Endometrial microvascular endothelial cells (primary cell): Measurements from ENCODE around the gene DRD1. TPM values are rescaled to one million over a fixed set of nuclear protein-coding genes. Genes with fewer than 3 reads are reported as not detected.
"Not testable (repeated sequence)": the region's sequence is repeated elsewhere in the genome, so short reads cannot be mapped to it uniquely, and the experiment has no call there.

Experiments
- in situ Hi-C: cut with HindIII; loops from 2 replicates; pipeline ENCODE4 v1.10.0; 2017; ENCODE audit warnings: low sequenced_read_pairs, low pct_unique_long_range_greater_than_20kb; ENCODE audit errors: inconsistent ontology term
- total RNA-seq: library from RNA; depleted of rRNA; stranded (reverse); fragments of >200 nt; gene quantifications from one replicate; pipeline ENCODE4 v1.2.3, GENCODE V29; 2015; ENCODE audit errors: inconsistent ontology term

Gene DRD1
- total RNA-seq, 1 donor from 2014 or later, result not detected

DNA sequence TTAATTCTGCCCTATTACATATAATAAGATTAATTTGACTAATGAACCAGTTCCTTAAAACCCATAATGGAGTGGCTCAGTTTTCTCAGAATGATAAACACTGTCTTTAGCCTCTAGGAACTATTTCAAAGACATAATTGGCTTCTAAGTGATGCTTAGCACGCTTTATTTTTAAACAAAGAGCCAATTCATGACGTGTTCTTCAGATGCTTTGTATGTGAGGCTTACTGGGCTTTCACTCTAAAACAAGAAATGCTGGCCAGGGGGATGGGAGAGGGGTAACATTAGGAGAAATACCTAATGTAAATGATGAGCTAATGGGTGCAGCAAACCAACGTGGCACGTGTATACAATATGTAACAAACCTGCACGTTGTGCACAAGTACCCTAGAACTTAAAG is 26.8 kb upstream of the DRD1 start:
- in situ Hi-C loops, result no loop called here

DNA sequence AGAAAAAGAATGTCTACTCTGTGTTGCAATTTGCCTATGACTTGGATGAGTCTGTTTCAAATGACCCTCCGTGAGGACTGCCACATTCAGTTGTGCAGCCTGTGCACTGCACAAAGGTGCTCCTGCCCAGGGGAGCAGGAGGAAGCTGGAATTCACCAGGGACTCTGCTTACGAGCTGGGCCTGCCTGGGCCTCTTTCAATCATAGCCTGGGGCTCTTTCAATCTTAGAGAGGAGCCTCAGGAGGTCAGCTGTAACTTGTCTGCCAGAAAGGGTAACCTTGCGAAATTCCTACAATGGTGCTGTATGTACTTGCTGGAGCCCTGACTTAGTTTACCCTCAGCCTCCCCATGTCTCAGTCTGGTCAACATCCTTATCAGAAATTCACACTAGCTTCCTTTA is 25.9 kb upstream of the DRD1 start:
- in situ Hi-C loops, result no loop called here

DNA sequence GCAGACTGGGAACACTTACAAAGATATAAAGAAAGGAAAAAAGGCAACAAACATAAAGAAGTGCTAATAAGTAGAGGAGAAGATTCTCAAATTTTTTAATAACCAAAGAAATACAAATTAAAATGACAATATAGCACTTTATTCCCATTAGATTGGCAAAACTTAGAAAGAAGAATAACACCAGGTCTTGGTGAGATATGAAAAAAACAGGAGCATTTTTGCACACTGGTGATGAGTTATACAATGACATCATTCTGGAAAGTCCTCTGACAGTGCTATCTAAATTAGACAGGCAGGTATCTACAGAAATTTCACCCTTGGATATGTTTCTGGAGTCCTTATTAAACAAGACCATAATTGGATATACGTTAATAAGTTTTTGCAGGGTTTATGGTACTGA is 24.9 kb upstream of the DRD1 start:
- in situ Hi-C loops, result no loop called here

DNA sequence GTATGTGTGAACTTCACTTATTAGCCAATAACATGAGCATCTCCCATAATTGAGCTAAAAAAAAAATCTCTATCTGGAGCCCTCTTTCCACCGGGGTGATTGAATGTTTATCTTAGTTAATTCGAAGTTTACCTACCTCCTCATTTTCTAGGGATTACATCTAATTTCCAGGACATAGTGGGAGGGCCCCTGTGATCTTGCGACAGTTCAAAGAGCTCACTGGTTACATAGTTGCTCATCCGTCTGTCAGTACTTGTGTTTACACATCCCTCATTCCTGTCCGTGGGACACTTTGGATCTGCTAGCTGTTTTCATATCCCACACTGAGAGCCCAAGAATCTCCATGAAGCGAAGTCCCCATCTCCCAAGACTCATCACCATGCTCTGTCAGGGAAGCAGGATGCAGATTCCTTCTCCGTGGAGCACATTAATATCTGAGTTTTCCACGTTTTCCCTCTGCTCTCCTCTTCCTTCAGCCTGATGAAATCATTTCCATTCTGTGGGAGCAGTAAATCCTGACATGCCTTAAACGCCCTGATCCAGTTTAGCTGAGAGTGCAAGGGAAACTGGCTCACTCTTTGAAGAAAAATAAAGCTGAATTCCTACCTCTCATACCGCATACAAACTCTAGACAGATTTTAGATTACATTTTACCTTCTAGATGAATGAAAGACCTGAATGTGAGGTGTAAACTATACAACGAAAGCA is 24.2 kb upstream of the DRD1 start:
- in situ Hi-C loops, result no loop called here

DNA sequence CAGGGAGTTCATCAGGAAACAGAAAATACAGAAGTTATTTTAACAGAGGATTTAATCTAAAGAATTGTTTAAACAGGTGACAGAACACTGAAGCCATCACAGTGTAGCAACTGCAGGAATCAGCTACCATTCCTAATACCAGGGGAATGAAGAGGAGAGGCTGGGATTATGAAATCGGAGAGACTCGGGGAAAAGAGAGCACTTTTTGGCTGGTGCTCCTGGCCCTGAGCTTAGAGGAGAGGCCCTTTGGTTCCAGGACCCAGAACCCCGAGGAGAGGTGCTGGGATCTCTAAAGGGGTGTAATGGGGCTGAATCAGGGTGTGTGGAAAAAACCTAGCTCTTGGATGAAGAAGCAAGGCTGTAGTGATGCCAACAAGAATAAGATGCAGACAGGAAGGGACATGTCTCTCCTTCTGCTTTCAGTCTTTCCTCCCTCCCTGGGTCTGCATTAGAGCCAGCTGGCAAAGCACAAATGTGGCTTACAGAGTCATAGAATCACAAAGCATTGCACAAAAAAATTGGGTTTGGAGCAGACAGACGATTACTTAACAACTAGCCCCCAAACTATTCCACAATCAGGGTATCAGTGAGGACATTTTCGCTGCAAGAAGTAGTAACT is 22.8 kb upstream of the DRD1 start:
- in situ Hi-C loops, result no loop called here

DNA sequence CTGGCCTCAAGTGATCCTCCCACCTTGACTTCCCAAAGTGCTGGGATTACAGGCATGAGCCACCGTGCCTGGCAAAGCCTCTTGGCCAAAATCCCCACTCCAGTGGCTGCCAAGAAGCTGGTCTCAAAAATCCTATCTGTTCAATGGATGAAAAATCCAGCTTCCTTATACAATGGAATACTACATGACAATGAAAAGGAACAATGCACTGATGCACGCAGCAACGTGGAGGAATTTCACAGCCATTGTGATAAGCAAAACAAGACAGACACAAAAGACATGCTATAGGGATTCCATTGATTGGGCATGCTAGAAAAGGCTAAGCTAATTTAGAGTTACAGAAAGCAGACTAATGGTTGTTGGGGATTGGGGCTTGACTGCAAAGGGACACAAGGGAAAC is 21.3 kb upstream of the DRD1 start:
- in situ Hi-C loops, result no loop called here

DNA sequence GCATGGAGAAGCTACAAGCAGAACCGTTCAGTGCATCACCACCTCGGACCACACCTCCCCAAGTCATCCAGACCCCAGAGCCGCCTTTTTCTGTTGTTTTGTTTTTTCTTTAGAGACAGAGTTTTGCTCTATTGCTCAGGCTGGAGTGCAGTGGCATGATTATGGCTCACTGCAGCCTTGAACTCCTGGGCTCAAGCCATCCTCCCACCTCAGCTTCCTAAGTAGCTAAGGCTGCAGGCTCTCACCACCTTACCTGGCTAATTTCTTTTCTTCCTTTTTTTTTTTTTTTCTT is 20.9 kb upstream of the DRD1 start:
- in situ Hi-C loops, result no loop called here

DNA sequence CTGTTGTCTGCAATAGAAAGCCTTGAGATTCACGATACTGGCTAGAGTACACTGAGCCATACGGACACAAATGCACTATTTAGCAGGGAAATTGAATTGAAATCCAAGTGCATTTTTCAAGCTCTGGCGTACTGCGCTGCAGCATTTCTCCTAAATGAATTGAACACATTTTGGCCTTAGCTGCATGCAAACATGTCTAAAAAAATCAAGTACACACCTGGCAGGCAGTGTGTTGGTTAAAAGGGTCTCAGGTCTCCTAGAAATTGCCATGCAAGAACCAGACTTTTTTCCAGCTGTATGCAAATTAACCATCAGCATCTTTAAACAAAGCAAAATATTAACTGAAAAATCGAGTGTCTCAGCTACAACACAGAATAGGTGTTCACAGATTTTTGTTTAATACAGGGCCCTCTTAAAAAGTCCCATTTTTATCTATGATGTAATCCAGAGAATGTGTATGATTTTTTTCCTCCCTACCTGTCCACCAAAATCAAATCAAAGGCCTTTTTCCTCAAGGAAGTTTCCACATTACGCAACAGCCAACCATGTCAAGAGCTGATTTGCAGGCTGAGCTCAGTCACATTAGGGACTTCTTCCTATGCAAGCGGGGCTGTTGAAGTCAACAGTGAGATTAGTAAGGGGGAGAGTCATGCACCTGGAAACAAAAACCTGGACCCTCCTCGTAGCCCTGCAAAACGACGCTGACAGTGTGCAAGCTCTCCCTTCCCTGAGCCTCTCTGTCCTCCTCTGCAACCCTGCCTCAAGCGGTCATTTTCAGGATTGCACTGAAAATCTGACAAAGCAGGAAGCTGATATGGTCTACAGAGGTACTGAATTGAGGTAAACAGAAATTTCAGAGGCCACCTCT is 20.3 kb upstream of the DRD1 start:
- in situ Hi-C loops, result no loop called here

DNA sequence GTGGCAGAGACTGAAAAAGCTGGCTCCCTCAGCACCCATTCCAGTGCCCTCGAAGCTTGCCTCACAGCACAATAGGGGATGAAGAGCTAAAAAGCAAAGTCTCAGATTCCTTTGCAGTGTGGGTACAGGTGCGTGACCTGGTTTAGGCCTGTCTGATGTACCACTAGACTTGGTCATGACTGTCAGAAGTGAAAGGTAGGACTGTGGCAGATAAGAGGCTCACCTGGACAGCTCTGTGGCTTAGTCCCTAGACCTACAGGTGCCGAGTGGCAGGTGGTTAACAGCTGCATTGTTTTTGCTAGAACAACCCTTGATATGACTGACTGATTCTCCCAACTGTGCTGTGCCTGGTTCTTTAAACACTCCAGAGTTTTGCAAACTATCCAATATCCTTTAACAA is 19.7 kb upstream of the DRD1 start:
- in situ Hi-C loops, result no loop called here

DNA sequence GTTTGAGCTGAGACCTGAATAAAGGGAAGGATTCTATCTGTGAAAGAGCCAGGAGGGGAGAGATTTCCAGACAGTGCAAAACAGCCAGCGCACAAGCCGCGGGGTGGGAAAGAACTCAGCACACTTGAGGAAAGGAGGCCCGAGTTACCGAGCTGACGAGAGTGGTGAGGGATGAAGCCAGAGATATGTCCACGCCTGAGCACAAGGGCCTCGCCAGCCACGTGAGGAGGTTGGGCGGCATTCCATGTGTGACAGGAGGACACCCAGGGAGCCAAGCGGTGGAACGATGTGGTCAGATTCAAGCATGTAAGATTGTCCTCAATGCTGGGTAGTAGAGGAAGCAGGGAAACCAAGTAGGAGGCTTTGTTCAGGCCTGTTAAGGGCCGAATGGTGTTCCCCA is 17.4 kb upstream of the DRD1 start:
- in situ Hi-C loops, result no loop called here

DNA sequence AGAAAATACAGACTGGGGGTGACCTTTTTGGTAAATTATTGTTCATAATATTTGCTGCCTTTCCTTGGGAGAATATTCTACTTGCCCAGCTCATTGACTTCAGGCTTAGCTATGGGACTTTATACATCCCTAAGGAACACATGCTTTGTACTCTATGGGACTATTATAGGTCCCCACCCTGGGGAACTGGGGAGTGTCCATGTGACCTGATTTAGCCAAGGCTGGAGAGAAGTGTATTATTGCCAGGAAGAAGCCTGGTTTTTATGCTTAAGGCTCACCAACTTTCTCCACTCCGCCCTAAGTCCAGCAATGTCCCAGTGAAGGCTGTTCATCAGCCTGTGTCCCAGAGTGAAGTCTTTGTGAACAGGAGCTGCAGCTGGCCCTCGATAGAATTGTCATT is 16.6 kb upstream of the DRD1 start:
- in situ Hi-C loops, result no loop called here

DNA sequence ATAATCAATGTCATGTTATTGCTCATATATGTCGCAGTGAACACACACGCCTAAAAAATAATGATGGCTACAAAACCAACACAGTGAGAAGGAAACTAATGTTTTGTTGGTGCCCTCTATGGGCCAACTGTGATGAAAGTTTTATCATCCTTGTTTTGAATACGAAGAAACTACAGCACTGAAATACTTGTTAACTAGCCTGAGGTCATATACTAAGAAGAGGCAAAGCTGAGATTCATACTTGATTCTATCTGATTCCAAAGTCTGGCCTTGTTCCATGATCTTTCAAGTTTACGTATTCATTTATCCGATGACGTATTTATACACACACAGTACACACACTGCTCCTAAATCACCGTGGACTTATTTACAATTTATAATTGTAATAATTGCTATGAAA is 16.1 kb upstream of the DRD1 start:
- in situ Hi-C loops, result no loop called here

DNA sequence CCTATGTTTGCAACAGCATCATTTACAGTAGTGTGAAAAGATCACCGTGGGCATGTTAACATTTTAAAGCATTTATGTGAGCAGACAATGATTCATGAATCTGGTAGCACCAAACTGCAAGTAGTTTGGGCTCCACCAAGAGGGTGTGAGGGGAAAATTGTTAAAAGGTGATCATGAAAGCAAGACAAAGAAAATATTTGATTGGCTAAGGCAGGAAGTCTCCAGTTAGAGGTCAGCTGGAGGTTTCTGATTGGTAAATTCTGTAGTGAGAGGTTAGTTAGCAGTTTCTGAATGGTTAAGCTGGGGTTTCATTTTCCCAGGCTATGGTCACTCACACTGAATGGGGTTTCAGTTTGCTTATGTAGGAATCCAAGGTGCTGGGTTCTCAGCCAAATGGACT is 13.5 kb upstream of the DRD1 start:
- in situ Hi-C loops, result no loop called here

DNA sequence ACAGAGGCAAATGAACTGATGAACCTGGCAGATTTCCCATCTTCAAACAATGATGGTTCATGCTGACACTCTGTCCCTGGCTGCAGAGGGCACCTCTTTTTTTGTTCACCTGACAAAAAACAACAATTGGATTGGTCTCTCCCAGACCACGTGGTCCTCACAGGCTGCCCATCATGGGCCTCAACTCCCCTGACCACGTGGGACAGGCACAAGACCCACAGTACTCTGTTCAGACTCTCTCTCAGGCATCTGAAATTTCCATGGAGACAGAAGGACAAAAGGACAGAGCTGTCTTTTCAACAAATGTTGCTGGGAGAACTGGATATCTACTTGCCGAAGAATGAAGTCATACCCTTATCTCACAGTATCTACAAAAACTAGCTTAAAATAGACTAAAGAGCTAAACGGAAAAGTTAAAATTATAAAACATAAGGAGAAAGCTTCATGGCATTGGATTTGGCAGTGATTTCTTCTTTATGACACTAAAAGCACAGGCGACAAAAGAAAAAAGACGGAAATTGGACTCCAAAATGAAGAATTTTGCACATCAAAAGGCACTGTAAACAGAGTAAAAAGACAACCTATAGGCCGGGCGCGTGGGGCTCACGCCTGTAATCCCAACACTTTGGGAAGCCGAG is 12.2 kb upstream of the DRD1 start:
- in situ Hi-C loops, result no loop called here

DNA sequence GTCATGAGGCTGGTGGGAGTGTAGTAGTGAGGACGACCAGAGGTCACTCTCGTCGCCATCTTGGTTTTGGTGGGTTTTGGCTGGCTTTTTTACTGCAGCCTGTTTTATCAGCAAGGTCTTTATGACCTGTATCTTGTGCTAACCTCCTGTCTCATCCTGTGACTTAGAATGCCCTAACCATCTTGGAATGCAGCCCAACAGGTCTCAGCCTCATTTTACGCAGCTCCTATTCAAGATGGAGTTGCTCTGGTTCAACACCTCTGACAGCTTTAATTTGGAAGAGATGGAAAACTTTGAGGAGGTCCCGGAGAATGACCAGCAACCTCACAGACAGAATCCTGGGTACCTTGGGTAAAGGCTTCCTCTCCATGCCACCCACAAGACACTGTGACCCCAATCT is 10.4 kb upstream of the DRD1 start:
- in situ Hi-C loops, result not testable (repeated sequence)

DNA sequence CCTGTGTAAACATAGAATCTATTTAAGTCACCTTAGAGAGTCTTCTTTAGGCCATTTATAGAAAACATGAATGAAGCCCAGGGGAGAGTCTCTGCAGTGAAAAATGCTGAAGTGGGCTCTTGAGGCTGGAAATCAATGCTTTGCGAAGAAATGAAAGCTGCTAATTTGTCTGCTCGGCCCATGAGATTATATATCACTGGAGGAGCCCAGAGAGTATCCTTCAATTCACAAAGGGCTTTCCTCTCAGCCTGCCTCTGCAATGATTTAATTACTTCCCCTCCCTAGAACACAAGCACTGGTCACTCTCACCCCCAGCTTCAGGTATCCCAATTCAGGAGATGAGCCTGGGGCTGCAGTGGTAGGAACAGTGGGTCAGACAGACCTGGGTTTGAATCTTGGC is 8.2 kb upstream of the DRD1 start:
- in situ Hi-C loops, result no loop called here

DNA sequence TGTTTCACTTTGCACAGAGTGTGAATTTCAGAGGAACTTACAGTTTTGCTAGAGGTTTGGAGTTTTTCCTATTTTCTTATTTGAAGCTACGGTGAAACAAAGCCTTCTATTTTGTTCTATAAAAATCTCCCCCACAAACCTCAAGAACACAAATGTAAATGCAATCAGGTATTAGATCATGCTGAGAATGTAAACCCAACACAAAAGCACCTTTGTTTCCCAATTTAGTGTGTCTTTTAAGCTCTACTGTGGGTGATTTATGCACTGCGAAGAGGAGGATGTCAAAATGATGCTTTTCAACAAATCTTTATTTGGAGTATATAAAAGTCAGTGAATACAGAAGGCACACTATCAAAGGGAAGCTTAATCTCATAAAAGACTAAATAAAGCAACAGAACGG is 4.3 kb upstream of the DRD1 start:
- in situ Hi-C loops, result no loop called here

DNA sequence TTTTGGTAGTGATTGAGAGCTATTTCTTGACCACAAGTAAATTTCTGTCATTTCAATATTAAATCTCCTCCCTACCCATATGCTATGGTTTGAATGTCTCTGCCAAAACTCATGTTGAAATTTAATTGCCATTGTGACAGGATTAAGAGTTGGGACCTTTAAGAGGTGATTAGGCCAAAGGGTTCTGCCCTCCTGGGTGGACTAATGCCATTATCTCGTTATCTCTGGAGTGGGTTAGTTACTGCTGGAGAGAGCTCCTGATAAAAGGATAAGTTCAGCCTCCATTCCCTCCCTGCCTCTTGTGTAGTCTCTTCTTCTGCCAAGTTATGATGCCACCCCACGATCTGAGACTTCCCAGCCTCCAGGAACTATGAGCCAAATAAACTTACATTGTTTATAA is 3.6 kb upstream of the DRD1 start:
- in situ Hi-C loops, result no loop called here

DNA sequence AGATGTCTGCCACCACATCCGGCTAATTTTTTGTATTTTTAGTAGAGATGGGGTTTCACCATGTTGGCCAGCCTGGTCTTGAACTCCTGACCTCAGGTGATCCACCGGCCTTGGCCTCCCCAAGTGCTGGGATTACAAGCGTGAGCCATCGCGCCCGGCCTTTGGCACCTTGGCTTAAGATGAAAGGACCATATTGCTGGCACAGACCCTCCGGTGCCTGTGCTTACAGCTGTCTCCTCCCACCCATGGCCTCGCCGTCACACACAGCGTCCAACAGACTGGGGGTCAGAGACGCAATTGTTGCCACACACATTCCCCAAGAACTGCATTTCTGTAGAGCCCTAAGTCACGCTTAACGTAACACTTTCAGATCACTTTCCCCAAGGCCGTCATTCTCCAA is 2.4 kb upstream of the DRD1 start:
- in situ Hi-C loops, result not testable (repeated sequence)

DNA sequence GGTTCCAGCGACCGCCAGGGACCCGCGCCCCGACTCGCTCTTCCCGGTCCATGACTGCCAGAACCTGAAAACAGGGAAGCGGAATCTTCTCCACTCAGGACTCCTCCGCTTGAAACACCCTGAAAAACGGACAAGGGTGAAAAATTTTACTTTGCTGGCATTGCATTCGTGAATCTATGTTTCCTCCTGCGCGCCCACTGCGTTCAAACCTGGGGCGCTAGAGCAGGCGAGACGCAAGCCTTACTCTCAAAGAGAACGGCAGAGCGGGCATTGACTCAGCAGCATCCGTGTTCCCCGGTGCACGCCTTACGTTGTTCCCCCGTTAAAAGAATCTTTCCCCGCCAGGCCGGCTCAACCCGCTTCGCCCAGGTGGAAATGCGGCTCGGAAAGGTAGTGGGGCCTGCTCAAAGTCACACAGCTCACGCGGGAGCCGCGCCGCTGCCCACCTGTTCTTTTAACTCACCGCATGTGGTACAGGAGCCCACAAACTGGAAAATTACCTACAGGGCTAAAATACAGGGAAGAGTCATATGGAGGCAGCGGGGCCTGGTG is 999 bp upstream of the DRD1 start:
- in situ Hi-C loops, result no loop called here
